AG09319 (cell line): ENCODE results near the gene ABCC6.

Experiments
- DNase-seq: peaks from one replicate; pipeline ENCODE4 v3.0.0-alpha.2; 2010; ENCODE audit warnings: low read depth; ENCODE audit errors: extremely low read depth
- CTCF ChIP-seq: IDR thresholded peaks from 2 replicates; pipeline ENCODE4 v1.5.1; 2011; ENCODE audit warnings: low read depth, mild to moderate bottlenecking, inconsistent platforms, low read length, moderate library complexity

Gene ABCC6

GRCh38 chr16:16101585-16101984 lies 121.7 kb downstream of the ABCC6 start:
- no peak for TF ChIP-seq CTCF
- no peak for DNase-seq

- no peak for DNase-seq
- TF ChIP-seq CTCF: no peak
Observed at GRCh38 chr16:16100631-16101030, 122.7 kb downstream of the ABCC6 start.

GRCh38 chr16:16099320-16099719 lies 124.0 kb downstream of the ABCC6 start:
- DNase-seq: no peak
- TF ChIP-seq CTCF: no peak
